H9 (cell line): Measurements from ENCODE around the gene DUX4. TPM values are rescaled to one million over a fixed set of nuclear protein-coding genes. Genes with fewer than 3 reads are reported as not detected.
"Not testable (repeated sequence)": the region's sequence is repeated elsewhere in the genome, so short reads cannot be mapped to it uniquely, and the experiment has no call there.

Experiments
- DNase-seq: peaks from one replicate; pipeline ENCODE4 v3.0.0-alpha.2; 2017
- H2AFZ ChIP-seq: one replicate; pipeline ENCODE4 v1.6.1; 2013; ENCODE audit warnings: mild to moderate bottlenecking, low read length, control low read depth, moderate library complexity
- H2AK5ac ChIP-seq: 2 replicates; pipeline ENCODE4 v1.6.1; 2013; ENCODE audit warnings: low read length, control low read depth, mixed read lengths; ENCODE audit not compliant: insufficient read length
- H2BK120ac ChIP-seq: one replicate; pipeline ENCODE4 v1.6.1; 2013; ENCODE audit warnings: low read depth, mild to moderate bottlenecking, low read length, control low read depth, inconsistent platforms; ENCODE audit not compliant: poor library complexity, severe bottlenecking
- H2BK12ac ChIP-seq: 2 replicates; pipeline ENCODE4 v1.6.1; 2013; ENCODE audit warnings: low read length, control low read depth, mixed read lengths, low read depth; ENCODE audit not compliant: insufficient read length
- H2BK15ac ChIP-seq: 2 replicates; pipeline ENCODE4 v1.6.1; 2013; ENCODE audit warnings: low read depth, low read length, control low read depth
- H2BK20ac ChIP-seq: one replicate; pipeline ENCODE4 v1.6.1; 2013; ENCODE audit warnings: low read depth, mild to moderate bottlenecking, low read length, control low read depth, inconsistent platforms; ENCODE audit not compliant: poor library complexity, severe bottlenecking
- H2BK5ac ChIP-seq: 2 replicates; pipeline ENCODE4 v1.6.1; 2013; ENCODE audit warnings: low read length, control low read depth, mixed read lengths; ENCODE audit not compliant: insufficient read length
- H3K14ac ChIP-seq: 2 replicates; pipeline ENCODE4 v1.6.1; 2013; ENCODE audit warnings: low read length, control low read depth; ENCODE audit not compliant: insufficient read depth
- H3K18ac ChIP-seq: 2 replicates; pipeline ENCODE4 v1.6.1; 2013; ENCODE audit warnings: low read depth, mild to moderate bottlenecking, mixed read lengths, low read length, control low read depth; ENCODE audit not compliant: insufficient read length
- H3K23ac ChIP-seq: 2 replicates; pipeline ENCODE4 v1.6.1; 2013; ENCODE audit warnings: low read length, control low read depth, mixed read lengths, low read depth; ENCODE audit not compliant: insufficient read length
- H3K23me2 ChIP-seq: 2 replicates; pipeline ENCODE4 v1.6.1; 2013; ENCODE audit warnings: low read depth, mild to moderate bottlenecking, mixed read lengths, low read length, control low read depth; ENCODE audit not compliant: insufficient read length, poor library complexity, severe bottlenecking
- H3K27ac ChIP-seq: 2 replicates; pipeline ENCODE4 v1.5.1; 2013; ENCODE audit warnings: low read length, control low read depth, mixed read lengths, low read depth; ENCODE audit not compliant: insufficient read length
- H3K27me3 ChIP-seq: 2 replicates; pipeline ENCODE4 v1.6.1; 2013; ENCODE audit warnings: low read length, control low read depth, inconsistent platforms; ENCODE audit not compliant: insufficient read depth
- H3K4ac ChIP-seq: 2 replicates; pipeline ENCODE4 v1.6.1; 2013; ENCODE audit warnings: low read depth, mild to moderate bottlenecking, control low read depth, inconsistent platforms, low read length, moderate library complexity
- H3K4me1 ChIP-seq: 2 replicates; pipeline ENCODE4 v1.6.1; 2013; ENCODE audit warnings: low read length, control low read depth, inconsistent platforms; ENCODE audit not compliant: insufficient read depth
- H3K4me2 ChIP-seq: 2 replicates; pipeline ENCODE4 v1.6.1; 2013; ENCODE audit warnings: low read length, control low read depth, mixed read lengths; ENCODE audit not compliant: insufficient read length, insufficient read depth
- H3K56ac ChIP-seq: 2 replicates; pipeline ENCODE4 v1.6.1; 2013; ENCODE audit warnings: low read depth, mild to moderate bottlenecking, mixed read lengths, low read length, control low read depth; ENCODE audit not compliant: insufficient read length
- H3K79me1 ChIP-seq: 2 replicates; pipeline ENCODE4 v1.6.1; 2013; ENCODE audit warnings: low read depth, mild to moderate bottlenecking, moderate library complexity, low read length, control low read depth, inconsistent platforms; ENCODE audit not compliant: insufficient read depth, poor library complexity, severe bottlenecking
- H3K79me2 ChIP-seq: 2 replicates; pipeline ENCODE4 v1.6.1; 2013; ENCODE audit warnings: low read length, control low read depth, inconsistent platforms; ENCODE audit not compliant: insufficient read depth
- H3K9ac ChIP-seq: 2 replicates; pipeline ENCODE4 v1.6.1; 2013; ENCODE audit warnings: low read length, control low read depth, mixed read lengths; ENCODE audit not compliant: insufficient read length; ENCODE audit errors: extremely low read depth
- H3K9me3 ChIP-seq: one replicate; pipeline ENCODE4 v1.6.1; 2013; ENCODE audit warnings: low read depth, low read length, inconsistent platforms; ENCODE audit not compliant: control insufficient read depth
- H3T11ph ChIP-seq: one replicate; pipeline ENCODE4 v1.6.1; 2013; ENCODE audit warnings: mild to moderate bottlenecking, low read length, control low read depth, inconsistent platforms
- H4K20me1 ChIP-seq: one replicate; pipeline ENCODE4 v1.6.1; 2013; ENCODE audit not compliant: control insufficient read depth, insufficient read length, insufficient read depth
- H4K5ac ChIP-seq: 2 replicates; pipeline ENCODE4 v1.6.1; 2013; ENCODE audit warnings: low read depth, mild to moderate bottlenecking, mixed read lengths, low read length, control low read depth; ENCODE audit not compliant: insufficient read length
- H4K8ac ChIP-seq: replicated peaks from 2 replicates; pipeline ENCODE4 v1.6.1; 2013; ENCODE audit warnings: low read length, control low read depth, mixed read lengths, low read depth; ENCODE audit not compliant: insufficient read length
- H4K91ac ChIP-seq: 2 replicates; pipeline ENCODE4 v1.6.1; 2013; ENCODE audit warnings: low read depth, mild to moderate bottlenecking, moderate library complexity, mixed read lengths, low read length, control low read depth; ENCODE audit not compliant: insufficient read length
- H3K27ac Mint-ChIP-seq, 3 experiments: 2 replicates in 2 of 3; 3 replicates in 1 of 3; pipeline ENCODE4 v1.8.0; 2020 to 2021; ENCODE audit warnings: mixed read lengths in 3 of 3, mild to moderate bottlenecking in 1 of 3, moderate library complexity in 1 of 3
- H3K27me3 Mint-ChIP-seq: 2 replicates; pipeline ENCODE4 v1.8.0; 2021; ENCODE audit warnings: low read depth, mild to moderate bottlenecking, moderate library complexity, mixed read lengths
- H3K36me3 Mint-ChIP-seq, 3 experiments: 2 replicates in 2 of 3; 3 replicates in 1 of 3; pipeline ENCODE4 v1.8.0; 2020 to 2021; ENCODE audit warnings: low read depth in 3 of 3, mixed read lengths in 3 of 3; ENCODE audit not compliant: insufficient read depth in 1 of 3
- H3K4me1 Mint-ChIP-seq, 2 experiments: 2 replicates each; pipeline ENCODE4 v1.8.0; 2020; ENCODE audit warnings: mixed read lengths in 2 of 2
- H3K4me3 Mint-ChIP-seq, 2 experiments: 2 replicates in 1 of 2; 3 replicates in 1 of 2; pipeline ENCODE4 v1.8.0; 2020 to 2021; ENCODE audit warnings: mild to moderate bottlenecking in 2 of 2, mixed read lengths in 2 of 2, moderate library complexity in 1 of 2
- H3K9me3 Mint-ChIP-seq, 2 experiments: 2 replicates in 1 of 2; 3 replicates in 1 of 2; pipeline ENCODE4 v1.8.0; 2020; ENCODE audit warnings: mild to moderate bottlenecking in 2 of 2, mixed read lengths in 2 of 2, moderate library complexity in 1 of 2
- WGBS: extraction: QIAGEN DNeasy Blood & Tissue Kit; methylation state at CpG from one replicate; pipeline ENCODE4 v1.1.7; 2013; ENCODE audit warnings: missing lambda C conversion rate, low lambda C conversion rate, mixed read lengths; ENCODE audit not compliant: insufficient read length; ENCODE audit errors: extremely low coverage; 5-methylcytosine and 5-hydroxymethylcytosine counted together
- total RNA-seq: library from RNA; stranded (reverse); gene quantifications from 2 replicates; pipeline ENCODE4 v1.2.1, GENCODE V29; 2021

DUX4 gene
- total RNA-seq, 1 experiment from 2014 or later: not detected

DNA sequence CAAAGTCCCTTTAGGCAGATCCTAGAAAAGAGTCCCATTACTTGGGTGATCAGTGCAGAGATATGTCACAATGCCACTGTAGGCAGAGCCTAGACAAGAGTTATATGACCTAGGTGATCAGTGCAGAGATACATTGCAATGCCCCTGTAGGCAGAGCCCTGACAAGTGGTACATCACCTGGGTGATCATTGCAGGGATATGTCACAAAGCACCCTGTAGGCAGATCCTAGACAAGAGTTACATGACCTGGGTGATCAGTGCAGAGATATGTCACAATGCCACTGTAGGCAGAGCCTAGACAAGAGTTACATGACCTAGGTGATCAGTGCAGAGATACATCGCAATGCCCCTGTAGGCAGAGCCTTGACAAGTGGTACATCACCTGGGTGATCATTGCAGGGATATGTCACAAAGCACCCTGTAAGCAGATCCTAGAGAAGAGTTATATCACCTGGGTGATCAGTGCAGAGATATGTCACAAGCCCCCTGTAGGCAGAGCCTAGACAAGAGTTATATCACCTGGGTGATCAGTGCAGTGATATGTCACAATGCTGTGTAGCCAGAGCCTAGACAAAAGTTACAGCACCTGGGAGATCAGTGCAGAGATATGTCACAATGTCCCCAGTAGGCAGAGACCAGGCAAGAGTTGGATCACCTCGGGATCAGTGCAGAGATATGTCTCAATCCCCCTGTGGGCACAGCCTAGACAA lies 5.6 kb downstream of the DUX4 start:
- not testable (repeated sequence) for H3K18ac ChIP-seq, H3K79me1 ChIP-seq, H3K27me3 Mint-ChIP-seq, H2BK5ac ChIP-seq, H3K27ac Mint-ChIP-seq, H3K56ac ChIP-seq, H2AFZ ChIP-seq, H2BK12ac ChIP-seq, DNase-seq, H2BK20ac ChIP-seq, H3K4ac ChIP-seq, H2AK5ac ChIP-seq, H3K27ac ChIP-seq, H3K4me3 Mint-ChIP-seq, H3K9ac ChIP-seq, H3K23ac ChIP-seq, H3T11ph ChIP-seq, H3K14ac ChIP-seq, H4K20me1 ChIP-seq, H3K4me1 ChIP-seq, H4K5ac ChIP-seq, H3K27me3 ChIP-seq, H2BK15ac ChIP-seq, H3K4me2 ChIP-seq, H3K79me2 ChIP-seq, H4K8ac ChIP-seq, H3K23me2 ChIP-seq, H2BK120ac ChIP-seq, H3K4me1 Mint-ChIP-seq, H4K91ac ChIP-seq
- Mint-ChIP-seq H3K36me3 (peaks cover 3 to 10% (median 9%) of the 10 kb centered on the region in 3 experiments; a peak in 6 of 7 replicates), H3K9me3 (peaks cover 22% of the 10 kb centered on the region in 2 experiments)
- no CpG with 5 or more reads among the region's 2 CpGs for WGBS
- peaks cover 16% of the 10 kb centered on the region for H3K9me3 ChIP-seq

DNA sequence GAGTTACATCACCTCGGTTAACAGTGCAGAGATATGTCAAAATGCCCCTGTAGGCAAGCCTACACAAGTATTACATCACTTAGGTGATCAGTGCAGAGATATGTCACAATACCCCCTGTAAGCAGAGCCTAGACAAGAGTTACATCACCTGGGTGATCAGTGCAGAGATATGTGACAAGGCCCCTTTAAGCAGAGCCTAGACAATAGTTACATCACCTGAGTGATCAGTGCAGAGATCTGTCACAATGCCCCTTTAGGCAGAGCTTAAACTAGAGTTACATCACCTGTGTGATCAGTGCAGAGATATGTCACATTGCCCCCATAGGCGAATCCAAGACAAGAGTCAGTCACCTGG lies 6.1 kb downstream of the DUX4 start:
- H4K20me1 ChIP-seq, H3K9ac ChIP-seq, H3K27me3 Mint-ChIP-seq, H3K4me2 ChIP-seq, H2BK5ac ChIP-seq, H3K18ac ChIP-seq, H2BK120ac ChIP-seq, H2BK20ac ChIP-seq, H3K27ac ChIP-seq, H3K79me1 ChIP-seq, H3K4me3 Mint-ChIP-seq, H3K56ac ChIP-seq, H3T11ph ChIP-seq, H2AK5ac ChIP-seq, H2AFZ ChIP-seq, H3K27ac Mint-ChIP-seq, H3K23me2 ChIP-seq, H2BK12ac ChIP-seq, H3K4ac ChIP-seq, H3K27me3 ChIP-seq, H3K23ac ChIP-seq, H4K91ac ChIP-seq, H4K5ac ChIP-seq, H3K79me2 ChIP-seq, DNase-seq, H3K4me1 ChIP-seq, H3K14ac ChIP-seq, H2BK15ac ChIP-seq, H3K4me1 Mint-ChIP-seq, H4K8ac ChIP-seq: not testable (repeated sequence)
- WGBS: no CpG with 5 or more reads among the region's 2 CpGs
- Mint-ChIP-seq H3K9me3 (peaks cover 22% of the 10 kb centered on the region in 2 experiments), H3K36me3 (peaks cover 3 to 10% (median 9%) of the 10 kb centered on the region in 3 experiments; a peak in 6 of 7 replicates)
- peaks cover 16% of the 10 kb centered on the region for H3K9me3 ChIP-seq
